Mononuclear cell (primary cell): Measurements from ENCODE around the gene IRF2BPL. TPM values are rescaled to one million over a fixed set of nuclear protein-coding genes. Genes with fewer than 3 reads are reported as not detected.

Experiments used
- H3K27me3 ChIP-seq: 2 replicates; pipeline ENCODE4 v1.6.0; 2011; ENCODE audit warnings: low read length, control low read depth; ENCODE audit not compliant: insufficient read depth
- H3K4me1 ChIP-seq: 2 replicates; pipeline ENCODE4 v1.5.1; 2011; ENCODE audit warnings: mild to moderate bottlenecking, low read length, control low read depth; ENCODE audit not compliant: insufficient read depth
- H3K4me3 ChIP-seq: 2 replicates; pipeline ENCODE4 v1.5.1; 2011; ENCODE audit warnings: mild to moderate bottlenecking, low read length, moderate library complexity
- H3K9me3 ChIP-seq: 2 replicates; pipeline ENCODE4 v1.5.1; 2011; ENCODE audit warnings: low read depth, mild to moderate bottlenecking, control low read depth, low read length
- total RNA-seq: library from RNA; depleted of rRNA; stranded (reverse); fragments of >200 nt; gene quantifications from one replicate; pipeline ENCODE4 v1.2.3, GENCODE V29; 2012

The IRF2BPL gene
- total RNA-seq, 1 donor, result 36.1 TPM

DNA sequence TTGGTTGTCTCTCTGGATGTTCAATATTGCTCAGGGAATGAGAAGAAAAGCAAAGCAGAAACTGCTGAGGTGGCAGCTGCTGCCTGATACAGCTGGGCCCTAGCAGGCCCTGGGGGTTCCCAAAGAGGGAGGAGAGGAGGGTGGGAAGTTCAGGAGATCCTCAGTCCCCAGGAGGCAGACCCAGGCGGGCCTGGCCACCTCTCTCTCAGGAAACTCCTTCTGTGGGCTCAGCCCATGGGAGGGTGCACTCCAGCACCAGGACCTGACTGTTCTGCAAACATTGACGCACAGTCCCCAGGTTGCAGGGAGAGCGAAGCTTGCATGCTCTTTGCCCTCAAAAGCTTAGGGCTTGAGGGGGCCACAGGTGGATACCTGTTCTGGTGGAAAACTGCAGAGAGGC lies 29.6 kb downstream of the IRF2BPL start:
- H3K9me3 ChIP-seq, result no peaks in the 10 kb centered on the region
- H3K27me3 ChIP-seq, result no peaks in the 10 kb centered on the region
- H3K4me1 ChIP-seq, result peaks cover 11% of the 10 kb centered on the region
- H3K4me3 ChIP-seq, result no peak overlapping the region

DNA sequence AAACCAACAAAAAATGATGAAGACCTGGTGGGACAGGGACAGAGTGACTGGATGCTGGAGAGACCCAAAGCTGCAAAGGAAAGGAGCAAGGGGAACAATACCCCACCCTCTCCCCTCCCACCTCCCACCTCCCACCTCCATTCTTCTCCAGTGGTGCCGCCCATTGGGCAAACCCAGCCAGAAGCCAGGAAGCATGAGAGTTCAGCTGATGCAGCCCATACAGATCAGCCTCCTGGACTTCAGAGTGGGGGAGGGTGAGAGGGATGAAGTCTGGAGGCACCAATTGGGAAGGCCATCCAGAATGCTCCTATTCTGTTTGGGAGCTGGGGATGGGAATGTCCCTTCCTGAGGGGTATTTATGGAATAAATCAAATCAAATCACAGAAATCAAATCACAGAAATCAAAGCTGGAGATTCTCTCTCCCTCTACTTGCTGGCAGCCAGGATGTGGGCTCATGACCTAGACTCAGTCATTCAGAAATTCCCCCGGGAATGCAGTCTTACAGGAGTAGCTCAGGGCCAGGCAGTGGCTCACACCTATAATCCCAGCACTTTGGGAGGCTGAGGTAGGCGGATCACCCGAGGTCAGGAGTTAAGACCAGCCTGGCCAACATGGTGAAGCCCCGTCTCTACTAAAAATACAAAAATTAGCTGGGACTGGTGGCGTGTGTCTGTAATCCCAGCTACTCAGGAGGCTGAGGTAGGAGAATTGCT lies 31.1 kb downstream of the IRF2BPL start:
- no peaks in the 10 kb centered on the region for H3K9me3 ChIP-seq
- peaks cover 11% of the 10 kb centered on the region for H3K4me1 ChIP-seq
- H3K27me3 ChIP-seq, result no peaks in the 10 kb centered on the region
- no peak overlapping the region for H3K4me3 ChIP-seq

DNA sequence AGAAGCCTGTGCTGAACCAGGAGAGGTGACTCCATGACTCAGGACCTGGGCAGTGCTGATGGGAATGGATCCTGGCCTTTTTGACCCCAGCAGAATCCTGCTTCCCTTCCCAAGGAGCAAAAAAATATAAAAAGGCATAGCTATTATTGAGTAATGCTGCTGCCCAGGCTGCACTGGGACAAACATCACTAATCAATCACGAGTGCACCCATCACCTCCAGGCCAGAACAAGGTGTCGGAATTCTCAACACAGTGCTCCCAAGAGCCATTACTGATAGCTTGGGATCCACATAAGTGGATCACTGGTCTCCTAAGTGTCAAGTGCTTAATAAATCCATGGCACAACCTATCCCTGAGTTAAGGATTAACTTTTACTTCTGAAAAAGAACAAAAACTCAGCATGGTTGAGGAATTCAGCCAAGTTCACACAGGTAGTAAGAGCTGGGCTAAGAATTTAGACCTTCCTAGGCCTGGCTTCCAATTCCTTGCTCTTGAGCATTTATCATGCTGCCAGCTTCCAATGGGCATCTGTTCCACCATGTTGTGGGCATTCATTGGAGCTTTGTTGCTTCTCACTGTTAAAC lies 31.9 kb downstream of the IRF2BPL start:
- Histone ChIP-seq H3K4me3 (no peak overlapping the region), H3K4me1 (peaks cover 11% of the 10 kb centered on the region), H3K27me3 (no peaks in the 10 kb centered on the region), H3K9me3 (no peaks in the 10 kb centered on the region)

DNA sequence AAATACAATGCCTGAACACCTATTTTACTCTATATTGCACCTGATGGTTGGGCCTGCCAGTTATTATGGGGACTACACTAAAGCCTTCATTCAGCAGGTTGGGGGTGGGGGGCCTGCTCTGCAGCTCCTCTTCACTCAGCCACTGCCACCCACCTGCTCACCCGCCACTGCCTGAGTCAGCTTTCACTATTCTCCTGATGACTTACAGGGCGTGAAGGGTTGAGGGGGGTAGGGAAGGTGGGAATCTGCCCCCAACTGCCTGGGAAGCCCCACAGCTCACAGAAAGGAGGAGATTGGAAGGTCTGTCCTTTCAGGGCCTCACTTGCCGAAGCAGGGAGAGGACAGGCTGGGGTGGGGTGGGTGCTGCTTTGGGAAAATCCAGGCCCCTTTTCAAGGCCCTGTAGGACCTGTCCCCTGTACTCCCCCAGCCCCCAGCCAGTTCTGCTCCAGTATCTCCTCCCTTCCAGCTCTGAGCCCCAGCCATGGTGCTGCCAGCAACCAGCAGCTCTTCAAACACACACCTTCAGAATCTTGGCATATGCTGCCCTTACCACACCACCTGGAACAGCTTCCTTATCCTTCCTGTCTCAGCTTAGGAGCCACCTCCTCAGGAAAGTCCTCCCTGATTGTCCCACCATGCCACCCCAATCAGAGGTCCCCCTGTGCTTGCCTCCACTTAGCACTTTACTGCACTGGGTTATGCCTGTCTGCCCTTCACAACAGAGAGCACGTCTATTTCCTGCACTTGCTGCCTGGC lies 33.1 kb downstream of the IRF2BPL start:
- H3K4me1 ChIP-seq, result peaks cover 2% of the 10 kb centered on the region
- H3K9me3 ChIP-seq, result no peaks in the 10 kb centered on the region

DNA sequence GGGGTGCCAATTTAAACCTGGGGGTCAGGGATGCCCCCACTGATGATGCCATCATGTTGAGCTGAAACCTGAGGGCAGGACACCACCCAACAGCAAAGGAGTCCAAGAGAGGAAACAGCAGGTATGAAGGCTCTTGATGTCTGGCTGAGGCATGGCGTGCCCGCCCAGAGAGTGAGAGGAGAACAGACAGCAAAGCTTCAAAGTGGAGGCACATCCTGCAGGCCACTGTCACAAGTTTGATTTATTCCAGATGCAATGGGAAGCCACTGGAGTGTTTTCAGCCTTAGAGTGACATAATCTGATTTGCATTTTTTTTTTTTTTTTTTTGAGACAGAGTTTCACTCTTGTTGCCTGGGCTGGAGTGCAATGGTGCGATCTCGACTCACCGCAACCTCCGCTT lies 34.8 kb downstream of the IRF2BPL start:
- Histone ChIP-seq H3K9me3 (no peaks in the 10 kb centered on the region), H3K4me1 (no peaks in the 10 kb centered on the region), H3K27me3 (no peaks in the 10 kb centered on the region), H3K4me3 (no peak overlapping the region)

More for the DNA sequence above, 33.1 kb downstream of the IRF2BPL start:
- no peaks in the 10 kb centered on the region for H3K27me3 ChIP-seq
- H3K4me3 ChIP-seq, result no peak overlapping the region

DNA sequence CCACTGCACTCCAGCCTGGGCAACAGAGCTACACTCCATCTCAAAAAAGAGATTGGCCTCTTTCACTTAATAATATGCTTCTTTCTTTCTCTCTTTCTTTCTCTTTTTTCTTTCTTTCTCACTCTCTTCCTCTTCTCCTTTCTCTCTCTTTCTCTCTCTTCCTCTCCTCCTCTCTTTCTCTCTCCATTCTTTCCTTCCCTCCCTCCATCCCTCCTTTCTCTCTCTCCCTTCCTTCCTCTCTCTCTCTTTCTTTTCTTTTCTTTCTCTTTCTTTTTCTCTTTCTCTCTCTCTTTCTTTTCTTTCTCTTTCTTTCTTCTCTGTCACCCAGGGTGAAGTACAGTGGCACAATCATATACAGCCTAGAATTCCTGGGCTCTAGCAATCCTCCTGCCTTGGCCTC lies 38.4 kb downstream of the IRF2BPL start:
- no peak overlapping the region for H3K4me3 ChIP-seq

DNA sequence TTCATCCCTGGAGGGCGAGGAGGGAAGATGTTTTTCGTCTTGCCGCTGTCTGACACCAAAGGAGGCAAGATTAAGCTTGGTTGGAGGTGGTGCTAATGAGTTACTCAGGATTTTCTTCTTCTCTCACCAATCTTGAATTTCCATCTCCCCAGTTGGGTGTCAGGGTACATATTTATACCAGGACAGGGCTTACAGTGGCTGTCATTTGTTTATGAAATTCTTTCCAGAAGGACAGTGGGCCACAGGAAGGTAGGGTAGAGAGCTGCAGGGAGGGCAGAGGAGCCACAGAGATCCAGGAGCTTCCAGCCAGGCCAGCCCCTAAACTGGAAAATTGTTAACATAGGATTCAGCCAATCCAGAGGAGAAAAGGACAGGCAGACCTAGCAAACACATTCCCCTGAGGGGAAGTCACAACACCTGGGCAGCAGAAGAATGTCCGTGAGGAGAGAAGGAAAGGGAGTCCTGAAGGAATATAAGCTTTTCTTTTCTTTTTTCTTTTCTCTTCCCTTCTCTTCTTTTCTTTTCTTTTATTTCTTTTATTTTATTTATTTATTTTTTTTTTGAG lies 40.5 kb downstream of the IRF2BPL start:
- no peaks in the 10 kb centered on the region for H3K27me3 ChIP-seq
- no peaks in the 10 kb centered on the region for H3K9me3 ChIP-seq
- no peak overlapping the region for H3K4me3 ChIP-seq

More for the DNA sequence above, 38.4 kb downstream of the IRF2BPL start:
- Histone ChIP-seq H3K27me3 (no peaks in the 10 kb centered on the region), H3K4me1 (peaks cover 3% of the 10 kb centered on the region), H3K9me3 (no peaks in the 10 kb centered on the region)

DNA sequence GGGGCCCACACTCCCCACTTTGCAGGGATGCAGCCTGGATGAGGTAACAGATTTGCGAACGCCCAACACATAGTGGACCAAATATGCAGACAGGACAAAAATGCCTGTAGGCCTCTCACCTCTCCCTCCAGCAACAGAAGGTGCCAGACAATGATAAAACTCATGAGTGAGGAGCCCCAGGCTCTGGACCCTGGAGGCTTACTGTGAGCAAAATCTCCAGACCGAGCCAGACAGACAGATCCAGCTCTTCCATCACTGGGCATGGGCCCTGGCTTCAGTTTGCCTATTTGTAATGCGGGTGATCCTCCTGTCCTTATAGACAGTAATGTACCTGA lies 42.3 kb downstream of the IRF2BPL start:
- Histone ChIP-seq H3K4me3 (no peak overlapping the region), H3K4me1 (peaks cover 3% of the 10 kb centered on the region), H3K27me3 (no peaks in the 10 kb centered on the region), H3K9me3 (no peaks in the 10 kb centered on the region)

More for the DNA sequence above, 40.5 kb downstream of the IRF2BPL start:
- peaks cover 3% of the 10 kb centered on the region for H3K4me1 ChIP-seq

DNA sequence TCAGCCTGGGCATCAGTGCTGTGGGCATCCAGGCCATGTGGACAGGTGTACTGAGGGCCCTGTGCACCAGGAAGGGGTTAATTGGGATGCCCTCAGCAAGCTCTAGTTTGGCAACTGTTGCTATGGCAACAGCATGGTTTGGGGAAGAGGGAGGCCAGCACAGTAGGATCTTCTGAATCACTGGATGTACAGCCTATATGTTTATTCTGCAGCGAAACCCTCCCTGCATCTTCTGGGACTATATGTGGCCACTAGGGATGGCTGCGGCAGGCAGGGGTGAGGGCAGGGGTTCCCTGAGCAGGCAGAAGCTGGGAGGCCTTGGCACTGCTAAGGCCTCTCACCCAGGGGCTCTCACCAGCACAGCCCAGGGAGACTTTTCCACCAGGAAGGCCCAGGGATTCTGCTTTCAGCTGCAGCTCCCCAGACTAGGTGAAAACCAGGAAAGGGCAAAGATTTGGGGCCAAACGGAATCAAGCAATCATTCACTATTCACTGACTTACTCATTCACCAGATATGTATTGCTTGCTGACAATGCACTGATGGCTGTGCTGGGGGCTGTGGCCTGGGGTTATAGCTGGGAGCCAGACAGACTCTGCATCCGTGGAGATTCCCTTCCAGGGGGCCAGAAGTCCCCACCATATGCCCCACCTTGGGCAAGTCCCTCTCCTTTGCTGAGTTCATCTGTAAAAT lies 42.8 kb downstream of the IRF2BPL start:
- Histone ChIP-seq H3K4me1 (peaks cover 3% of the 10 kb centered on the region), H3K4me3 (no peak overlapping the region), H3K9me3 (no peaks in the 10 kb centered on the region), H3K27me3 (no peaks in the 10 kb centered on the region)

DNA sequence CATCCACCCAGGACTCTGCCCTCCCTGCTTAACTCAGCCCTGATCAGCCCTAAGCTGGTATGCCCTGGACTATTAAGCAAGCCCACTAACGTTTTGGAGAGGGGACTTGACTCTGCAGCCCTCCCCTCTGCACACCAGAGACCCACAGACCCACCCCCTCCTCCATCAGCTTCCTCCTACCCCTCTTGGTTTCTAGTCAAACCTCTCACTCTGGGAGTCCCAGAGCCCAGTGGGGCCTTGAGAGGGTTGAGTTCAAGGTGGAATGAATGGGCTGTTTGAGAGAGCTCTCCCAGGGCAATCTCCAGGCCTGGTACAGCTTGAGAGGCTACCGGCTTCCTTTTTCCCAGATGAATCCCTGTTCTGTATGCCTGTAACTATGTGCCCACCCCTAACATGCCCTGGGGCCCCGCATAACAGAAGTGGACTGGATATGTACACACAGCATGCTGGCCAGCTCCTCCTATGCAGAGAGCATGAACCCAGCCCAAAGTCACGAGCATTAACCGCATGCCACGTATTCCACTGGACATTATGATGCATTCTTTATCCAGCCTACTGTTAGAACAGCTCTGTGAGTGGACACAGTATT lies 43.6 kb downstream of the IRF2BPL start:
- H3K9me3 ChIP-seq, result no peaks in the 10 kb centered on the region
- no peaks in the 10 kb centered on the region for H3K27me3 ChIP-seq
- no peak overlapping the region for H3K4me3 ChIP-seq
- peaks cover 3% of the 10 kb centered on the region for H3K4me1 ChIP-seq

DNA sequence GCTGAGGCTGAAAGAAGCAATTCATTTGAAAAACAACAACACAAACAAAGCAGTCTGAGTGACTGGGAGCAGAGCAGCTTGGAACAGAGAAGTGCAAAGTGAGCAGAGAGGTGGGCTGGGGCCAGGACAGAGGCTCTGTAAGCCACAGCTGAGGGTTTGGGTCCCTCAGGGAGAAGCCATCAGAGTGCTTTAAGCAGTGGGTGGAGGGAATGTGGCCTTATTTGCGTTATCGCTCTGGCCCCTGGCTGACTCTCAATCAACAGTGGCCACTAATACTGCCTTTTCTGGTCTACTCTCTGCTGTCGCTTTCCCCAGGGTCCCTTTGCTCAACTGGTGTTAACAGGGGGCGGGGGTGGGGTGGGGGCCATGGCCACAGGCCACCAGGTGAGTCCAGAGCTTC lies 44.2 kb downstream of the IRF2BPL start:
- no peak overlapping the region for H3K4me3 ChIP-seq
- no peaks in the 10 kb centered on the region for H3K9me3 ChIP-seq
- peaks cover 3% of the 10 kb centered on the region for H3K4me1 ChIP-seq
- H3K27me3 ChIP-seq, result no peaks in the 10 kb centered on the region

DNA sequence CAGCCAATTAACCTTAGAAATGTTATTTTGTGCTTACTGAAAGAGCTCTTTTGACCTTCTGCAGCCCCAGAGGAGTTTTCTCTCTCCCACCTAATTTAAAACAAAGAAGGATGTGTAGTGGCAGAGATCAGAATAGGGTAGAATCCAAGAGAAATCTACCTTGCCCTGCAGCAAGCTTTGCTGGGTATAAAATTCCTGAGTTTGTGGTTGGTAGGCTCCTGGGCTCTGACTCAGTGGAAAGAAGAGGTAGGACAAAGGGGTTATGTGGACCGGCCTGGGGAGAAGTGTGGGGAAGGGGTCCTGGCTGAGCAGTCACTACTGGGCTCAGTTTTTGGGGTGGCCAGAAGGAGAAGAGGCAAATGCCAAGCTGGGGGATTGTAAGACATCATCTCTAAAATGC lies 46.8 kb downstream of the IRF2BPL start:
- no peaks in the 10 kb centered on the region for H3K27me3 ChIP-seq
- H3K4me3 ChIP-seq, result no peak overlapping the region
- H3K9me3 ChIP-seq, result no peaks in the 10 kb centered on the region
- H3K4me1 ChIP-seq, result peaks cover 20% of the 10 kb centered on the region

DNA sequence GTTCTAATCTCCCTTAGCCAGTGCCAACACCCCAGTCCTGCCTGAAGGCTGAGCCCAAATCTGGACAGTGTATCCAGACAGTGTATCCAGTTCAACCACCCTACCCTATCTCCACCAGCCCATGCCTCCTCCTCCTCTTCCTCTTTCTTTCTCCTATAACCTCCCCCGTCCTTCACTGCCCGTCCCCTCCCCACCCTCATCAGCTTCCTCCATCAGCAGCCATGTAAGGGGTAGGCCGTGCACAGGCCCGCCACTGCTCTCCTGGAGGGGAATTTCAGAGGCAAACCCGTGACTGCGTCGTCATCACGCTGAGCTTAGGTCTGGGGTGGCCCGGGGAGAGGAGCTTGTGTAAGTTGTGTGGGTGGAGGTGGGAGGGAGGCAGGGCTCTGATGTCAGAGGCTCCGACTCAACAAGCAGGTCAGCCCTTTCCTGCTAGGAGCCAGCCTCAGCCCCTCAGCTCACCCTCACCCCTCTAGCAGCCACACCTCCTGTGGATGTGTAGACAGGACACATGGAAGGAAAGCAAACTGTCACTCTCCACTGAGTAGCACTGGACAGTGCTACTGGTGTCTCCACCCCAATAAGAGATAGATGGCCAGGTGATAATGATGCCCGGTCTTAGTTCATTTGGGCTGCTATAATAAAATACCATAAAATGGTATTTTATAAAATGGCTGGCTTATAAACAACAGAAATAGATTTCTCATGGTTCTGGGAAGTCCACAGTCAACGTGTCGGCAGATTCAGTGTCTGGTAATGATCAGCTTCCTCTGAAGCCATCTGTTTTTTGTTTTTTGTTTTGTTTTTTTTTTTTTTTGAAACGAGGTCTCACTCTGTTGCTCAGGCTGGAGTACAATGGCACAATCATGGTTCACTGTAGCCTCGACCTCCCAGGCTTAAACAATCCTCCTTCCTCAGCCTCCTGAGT lies 50.5 kb downstream of the IRF2BPL start:
- Histone ChIP-seq H3K27me3 (no peaks in the 10 kb centered on the region), H3K9me3 (no peaks in the 10 kb centered on the region), H3K4me1 (peaks cover 19% of the 10 kb centered on the region), H3K4me3 (no peak overlapping the region)
